GM21529 (cell line): Measurements from ENCODE around the gene SUGP2.

Experiments used
- ATAC-seq: cut with Tn5 transposase; IDR thresholded peaks from one replicate; pipeline ENCODE4 v1.9.1; 2021; ENCODE audit not compliant: unreplicated experiment

SUGP2 gene

DNA sequence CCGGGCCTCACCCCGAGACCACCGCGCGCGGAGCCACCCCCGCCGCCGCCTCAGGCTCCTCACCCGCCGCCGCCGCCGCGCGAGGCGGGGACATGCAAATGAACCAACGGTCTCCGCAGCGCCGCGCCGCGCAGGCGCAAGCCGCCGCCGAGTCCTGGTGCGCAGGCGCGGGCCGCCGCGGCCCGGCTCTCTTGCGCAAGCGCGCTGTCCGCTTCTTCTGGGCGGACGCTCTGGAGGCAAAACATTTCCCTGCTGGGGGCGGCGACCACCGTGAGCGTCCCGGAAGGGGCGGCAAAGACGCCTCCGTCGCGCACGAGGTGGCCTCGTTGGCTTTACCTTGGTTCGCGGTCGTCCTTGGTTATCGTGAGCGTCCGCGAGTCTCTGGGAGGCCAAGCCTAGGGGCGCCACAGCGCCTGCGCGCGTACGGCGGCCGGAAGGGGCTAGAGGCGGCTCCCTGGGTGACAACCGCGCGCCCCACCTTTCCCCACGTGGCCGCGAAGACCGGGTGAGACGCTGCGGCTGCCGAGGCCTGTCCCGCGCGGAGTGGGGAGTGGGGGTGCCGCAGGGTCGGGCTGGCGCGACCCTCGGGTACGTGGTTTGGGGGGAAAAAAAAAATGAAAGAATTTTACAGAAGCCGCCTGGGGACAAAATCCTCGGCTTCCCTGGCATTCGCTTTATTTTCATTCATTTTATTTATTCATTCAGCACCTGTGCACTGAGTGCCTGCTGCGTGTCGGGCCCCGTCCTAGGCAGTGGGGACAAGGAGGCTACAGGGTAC, at the start of gene SUGP2, which contains the start of gene ARMC6:
Gene SUGP2, minus strand, starts transcription at position 92 of the 778 bp plus-strand sequence. CDS start 2,446 bp downstream, outside the sequence.
Gene ARMC6, plus strand, starts transcription at position 178 of the 778 bp plus-strand sequence. CDS start 607 bp downstream, outside the sequence.
- ATAC-seq: peak; percentile 68

DNA sequence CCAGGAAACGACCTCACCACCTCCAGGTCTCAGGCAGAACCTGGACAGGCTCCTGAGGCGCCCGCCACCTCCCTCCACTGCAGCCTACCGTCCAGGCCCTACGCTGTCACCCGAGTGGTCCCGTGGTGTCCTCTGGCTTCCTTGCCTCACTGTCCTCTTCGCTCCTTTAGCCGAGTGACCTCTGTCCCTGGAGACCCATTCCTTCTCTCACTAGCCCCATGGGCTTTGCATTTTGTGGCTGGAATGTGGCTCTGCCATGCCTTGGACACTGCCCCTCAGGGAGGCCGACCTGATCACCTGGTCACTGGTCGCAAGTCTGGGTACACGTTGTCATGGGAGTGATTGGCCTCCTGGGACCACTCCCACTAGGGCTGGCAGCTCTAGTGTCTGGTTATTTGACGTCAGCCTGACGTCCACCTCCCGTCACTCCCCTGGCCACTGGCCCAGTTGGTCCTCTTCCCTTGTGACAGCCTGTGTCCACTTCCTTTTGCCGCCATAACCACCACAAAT, 48.4 kb upstream of the SUGP2 start:
- ATAC-seq: no peak

GRCh38 chr19:19079571-19079970, 46.3 kb upstream of the SUGP2 start:
- ATAC-seq: no peak

DNA sequence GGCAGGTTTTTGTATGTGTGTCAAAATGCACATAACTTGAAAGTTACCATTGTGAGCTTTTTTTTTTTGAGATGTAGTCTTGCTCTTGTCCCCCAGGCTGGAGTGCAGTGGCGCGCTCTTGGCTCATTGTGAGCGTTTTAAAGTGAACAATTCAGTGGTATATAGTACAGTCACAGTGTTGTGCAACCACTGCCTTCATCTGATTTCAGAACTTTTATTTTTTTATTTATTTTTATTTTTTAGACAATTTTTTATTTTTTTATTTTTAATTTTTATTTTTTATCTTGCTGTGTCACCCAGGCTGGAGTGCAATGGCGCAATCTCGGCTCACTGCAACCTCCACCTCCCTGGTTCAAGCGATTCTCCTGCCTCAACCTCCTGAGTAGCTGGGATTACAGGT, 45.5 kb upstream of the SUGP2 start:
- no peak for ATAC-seq

GRCh38 chr19:19077103-19077502, 43.8 kb upstream of the SUGP2 start:
- no peak for ATAC-seq

- no peak for ATAC-seq
Measured at GRCh38 chr19:19076476-19076875, 43.2 kb upstream of the SUGP2 start.

- no peak for ATAC-seq
Measured at GRCh38 chr19:19075126-19075525, 41.8 kb upstream of the SUGP2 start.

DNA sequence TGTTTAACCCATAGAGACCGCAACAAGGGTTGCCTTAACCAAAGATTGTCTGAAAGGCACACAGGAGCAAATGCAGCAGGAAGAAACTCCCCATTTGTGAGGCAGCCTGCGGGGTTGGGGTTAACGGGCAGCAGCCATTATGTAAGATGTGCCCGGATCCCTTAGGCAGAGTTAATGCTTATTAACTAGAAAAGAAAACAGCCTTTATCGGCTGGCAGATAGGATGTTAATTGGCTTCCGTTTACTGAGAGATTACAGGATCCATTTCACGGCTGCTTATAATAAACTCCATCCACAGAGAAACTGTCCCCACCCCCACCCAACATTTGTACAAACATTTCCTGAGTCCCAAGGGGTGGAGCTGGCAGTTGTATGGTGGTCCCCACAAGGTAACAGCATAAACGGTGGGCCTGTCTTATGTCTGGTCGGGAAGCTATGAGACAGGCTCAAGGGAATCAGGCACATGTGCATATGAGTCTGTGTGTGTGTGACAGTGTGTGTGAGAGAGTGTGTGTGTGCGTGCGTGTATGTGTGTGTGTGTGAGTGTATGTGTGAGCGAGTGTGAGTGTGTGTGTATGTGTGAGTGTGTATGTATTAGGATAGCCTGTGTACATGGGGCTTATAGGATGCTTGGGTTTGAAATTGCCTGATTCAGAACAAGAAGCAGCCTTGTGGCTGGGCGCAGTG, 41.0 kb upstream of the SUGP2 start:
- no peak for ATAC-seq

DNA sequence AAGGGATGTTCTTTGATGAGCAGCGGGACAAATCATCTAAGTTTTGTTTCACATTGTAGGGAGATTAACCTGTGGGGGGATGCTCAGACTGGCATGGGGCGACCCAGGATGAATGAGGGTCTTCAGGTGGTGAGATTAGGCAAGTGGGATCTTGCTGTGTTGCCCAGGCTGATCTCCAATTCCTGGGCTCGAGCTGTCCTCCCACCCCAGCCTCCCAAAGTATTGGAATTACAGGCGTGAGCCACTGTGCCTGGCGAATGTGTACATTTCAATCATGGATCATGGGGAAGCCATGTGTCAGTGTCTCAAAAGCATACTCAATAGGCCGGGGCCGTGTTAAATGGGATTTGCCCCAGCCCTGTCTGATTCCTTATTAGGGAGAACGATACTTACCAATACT, 38.6 kb upstream of the SUGP2 start:
- no peak for ATAC-seq

DNA sequence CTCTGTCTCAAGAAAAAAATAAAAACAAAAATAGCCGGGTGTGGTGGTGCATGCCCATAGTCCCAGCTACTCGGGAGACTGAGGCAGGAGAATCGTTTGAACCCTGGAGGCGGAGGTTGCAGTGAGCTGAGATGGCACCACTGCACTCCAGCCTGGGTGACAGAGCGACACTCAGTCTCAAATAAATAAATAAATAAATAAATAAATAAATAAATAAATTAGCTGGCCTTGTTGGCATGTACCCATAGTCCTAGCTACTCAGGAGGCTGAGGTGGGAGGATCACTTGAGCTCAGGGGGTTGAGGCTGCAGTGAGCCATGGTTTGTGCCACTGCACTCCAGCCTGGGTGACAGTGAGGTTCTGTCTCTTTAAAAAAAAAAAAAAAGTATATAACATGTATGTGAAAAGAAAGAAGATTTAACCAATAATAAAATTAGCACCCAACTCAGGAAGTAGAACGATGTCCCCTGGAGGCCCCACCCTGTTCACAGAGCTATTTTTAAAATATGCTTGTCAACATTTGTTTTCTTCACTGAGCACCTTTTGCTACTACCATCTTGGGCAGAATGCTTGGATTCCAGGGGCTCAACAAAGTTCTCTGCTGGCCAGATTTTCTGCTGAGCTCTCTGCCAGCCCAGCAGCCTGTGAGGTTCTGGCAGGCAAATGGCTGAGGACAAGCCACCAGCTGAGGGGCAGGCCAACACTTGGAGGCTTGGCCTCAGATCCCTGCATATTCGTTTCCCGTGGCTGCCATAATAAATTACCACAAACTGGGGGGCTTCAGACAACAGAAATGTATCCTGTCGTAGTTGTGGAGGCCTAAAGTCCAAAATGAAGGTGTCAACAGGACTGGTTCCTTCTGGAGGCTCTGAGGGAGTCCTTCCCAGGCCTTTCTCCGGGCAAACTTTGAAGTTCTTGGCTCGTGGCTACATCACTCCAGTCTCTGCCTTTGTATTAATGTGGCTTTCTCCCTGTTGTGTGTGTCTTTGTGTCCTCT, 35.6 kb upstream of the SUGP2 start:
- ATAC-seq: no peak

DNA sequence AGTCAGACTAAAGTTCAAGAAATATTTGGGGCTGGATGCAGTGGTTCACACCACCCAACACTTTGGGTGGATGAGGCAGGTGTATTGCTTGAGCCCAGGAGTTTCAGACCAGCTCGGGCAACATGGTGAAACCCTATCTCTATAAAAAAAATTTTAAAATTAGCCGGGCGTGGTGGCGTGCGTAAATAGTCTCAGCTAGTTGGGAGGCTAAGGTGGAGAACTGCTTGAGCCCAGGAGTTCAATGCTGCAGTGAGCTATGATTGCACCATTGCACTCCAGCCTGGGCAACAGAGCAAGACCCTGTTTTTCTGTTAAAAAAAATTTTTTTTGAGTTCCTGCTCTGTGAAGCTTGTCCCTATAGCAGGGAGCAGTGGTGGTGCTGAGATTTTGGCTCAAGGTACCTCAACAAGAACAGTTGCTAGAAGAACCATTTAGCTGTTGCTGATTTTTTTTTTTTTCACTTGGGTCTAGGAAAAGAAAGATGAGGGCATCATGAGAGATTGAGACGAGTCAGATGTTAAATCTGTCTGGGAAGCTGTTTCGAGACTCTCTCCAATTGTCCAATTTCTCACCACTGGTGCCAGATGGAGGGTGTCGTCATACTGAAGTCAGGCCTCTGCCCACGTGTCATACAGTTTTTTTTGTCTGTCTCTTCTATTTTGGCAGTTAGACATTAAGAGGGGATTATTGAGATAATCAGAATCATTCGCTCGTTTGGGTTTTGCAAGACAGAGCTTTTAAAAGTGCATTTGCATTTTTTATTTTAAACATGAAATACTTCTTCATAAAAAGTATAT, 34.2 kb upstream of the SUGP2 start:
- ATAC-seq: no peak

GRCh38 chr19:19064811-19065745, 31.8 kb upstream of the SUGP2 start:
- no peak for ATAC-seq

- no peak for ATAC-seq
Measured at GRCh38 chr19:19064098-19064722, 30.9 kb upstream of the SUGP2 start.

DNA sequence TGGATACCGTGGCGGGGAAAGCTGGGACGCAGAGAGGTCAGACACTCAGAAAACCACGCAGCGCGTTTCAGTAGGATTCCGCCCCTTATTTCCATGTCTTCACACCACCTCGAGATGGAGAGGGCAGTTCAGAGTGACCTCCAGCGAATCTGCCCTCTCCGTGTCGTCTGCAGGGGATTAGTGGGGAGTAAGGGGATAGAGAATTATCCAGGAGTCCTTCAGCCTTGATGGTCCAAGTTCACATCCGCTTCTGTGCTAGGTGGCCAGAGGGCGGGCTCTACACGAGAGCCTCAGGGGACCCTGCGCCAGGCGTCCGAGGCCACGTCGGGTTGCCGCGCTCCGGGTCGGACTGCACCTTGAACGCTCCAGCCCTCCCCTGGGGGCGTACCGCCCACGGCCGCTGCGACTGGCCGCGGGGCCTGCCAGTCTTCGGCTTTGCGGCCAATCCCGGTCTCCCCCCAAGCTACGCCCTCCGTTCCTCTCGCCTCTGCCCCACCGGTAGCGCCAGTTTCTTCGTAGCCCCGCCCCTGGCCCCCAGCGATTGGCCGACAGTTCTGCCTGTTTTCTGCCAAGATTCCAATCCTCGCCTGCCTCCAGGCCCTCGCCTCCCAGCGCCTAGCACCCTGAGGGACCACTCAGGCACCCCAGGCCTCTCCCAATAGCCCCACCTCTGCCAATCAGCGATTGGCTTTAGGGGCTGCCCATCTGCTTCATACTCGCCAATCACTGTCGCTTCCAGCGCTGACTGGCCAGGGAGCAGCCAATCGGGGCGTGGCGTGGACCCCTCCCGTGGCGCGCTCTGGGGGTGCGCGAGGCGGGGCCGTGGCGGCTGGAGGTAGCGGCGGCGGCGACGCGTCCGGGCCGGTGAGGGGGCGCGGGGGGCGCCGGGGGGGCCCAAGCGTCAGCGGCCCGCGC, 30.1 kb upstream of the SUGP2 start, which contains the start of gene SLC25A42:
Gene SLC25A42, plus strand, starts transcription at position 812 of the 915 bp plus-strand sequence. CDS start 32,131 bp downstream, outside the sequence.
- peak; percentile 93 for ATAC-seq

- ATAC-seq: no peak
Measured at GRCh38 chr19:19062454-19063182, 29.3 kb upstream of the SUGP2 start.

GRCh38 chr19:19061506-19061905, 28.2 kb upstream of the SUGP2 start:
- ATAC-seq: no peak
